GM11168 (cell line): ENCODE results near the gene PSPC1.
"Not testable (repeated sequence)": the region's sequence is repeated elsewhere in the genome, so short reads cannot be mapped to it uniquely, and the experiment has no call there.

Experiments used
- in situ Hi-C: fragments of 300-500 bp; cut with MboI; formaldehyde crosslinking; loops from one replicate; pipeline ENCODE4 v1.12.0; 2022; ENCODE audit warnings: low sequenced_read_pairs; ENCODE audit not compliant: unreplicated experiment

PSPC1 gene

GRCh38 chr13:19764237-19764636 is 18.5 kb downstream of the PSPC1 start:
- in situ Hi-C loops: no loop called here

GRCh38 chr13:19763618-19764017 is 19.1 kb downstream of the PSPC1 start:
- in situ Hi-C loops: no loop called here

GRCh38 chr13:19759669-19760068 is 23.1 kb downstream of the PSPC1 start:
- in situ Hi-C loops: no loop called here

GRCh38 chr13:19742643-19743042 is 40.1 kb downstream of the PSPC1 start:
- in situ Hi-C loops: no loop called here

GRCh38 chr13:19737844-19738557 is 44.7 kb downstream of the PSPC1 start:
- in situ Hi-C loops: no loop called here

- in situ Hi-C loops: no loop called here
These were observed 56.1 kb downstream of the PSPC1 start for GRCh38 chr13:19726611-19727010.

GRCh38 chr13:19725320-19725719 is 57.4 kb downstream of the PSPC1 start:
- in situ Hi-C loops: no loop called here

- in situ Hi-C loops: no loop called here
These were observed 62.7 kb downstream of the PSPC1 start for GRCh38 chr13:19720039-19720438.

- in situ Hi-C loops: no loop called here
These were observed 69.4 kb downstream of the PSPC1 start for GRCh38 chr13:19713186-19713965.

GRCh38 chr13:19709782-19710181 is 73.0 kb downstream of the PSPC1 start:
- in situ Hi-C loops: loop anchor here (10.0 kb wide), 1 partner anchor 505 kb away; no protein-coding TSS in a partner anchor

- in situ Hi-C loops: loop anchor here (10.0 kb wide), 1 partner anchor 504 kb away; no protein-coding TSS in a partner anchor
These were observed 73.7 kb downstream of the PSPC1 start for GRCh38 chr13:19709039-19709438.

GRCh38 chr13:19704256-19704655 is 78.5 kb downstream of the PSPC1 start:
- in situ Hi-C loops: loop anchor here (10.0 kb wide), 1 partner anchor 499 kb away; no protein-coding TSS in a partner anchor

GRCh38 chr13:19701619-19702018 is 81.1 kb downstream of the PSPC1 start:
- in situ Hi-C loops: loop anchor here (10.0 kb wide), 1 partner anchor 497 kb away; no protein-coding TSS in a partner anchor

- in situ Hi-C loops: loop anchor here (10.0 kb wide), 1 partner anchor 496 kb away; no protein-coding TSS in a partner anchor
These were observed 81.8 kb downstream of the PSPC1 start for GRCh38 chr13:19700963-19701362.

GRCh38 chr13:19695829-19696228 is 86.9 kb downstream of the PSPC1 start:
- in situ Hi-C loops: no loop called here

- in situ Hi-C loops: no loop called here
These were observed 87.3 kb downstream of the PSPC1 start for GRCh38 chr13:19695428-19695827.

GRCh38 chr13:19691447-19691846 is 91.3 kb downstream of the PSPC1 start:
- in situ Hi-C loops: not testable (repeated sequence)

GRCh38 chr13:19685437-19685836 is 97.3 kb downstream of the PSPC1 start:
- in situ Hi-C loops: no loop called here

GRCh38 chr13:19685034-19685433 is 97.7 kb downstream of the PSPC1 start:
- in situ Hi-C loops: no loop called here

GRCh38 chr13:19681517-19681916 is 101.2 kb downstream of the PSPC1 start:
- in situ Hi-C loops: no loop called here

GRCh38 chr13:19680751-19681150 is 102.0 kb downstream of the PSPC1 start:
- in situ Hi-C loops: no loop called here
